IMR-90 (cell line): ENCODE measurements around the gene RBM28. TPM values are rescaled to one million over a fixed set of nuclear protein-coding genes. Genes with fewer than 3 reads are reported as not detected.

ENCODE experiments used
- ATAC-seq: fragments of 200-7000 bp; cut with Tn5 transposase; 2 replicates; pipeline ENCODE4 v1.9.1; 2020; ENCODE audit warnings: low read depth, mild to moderate bottlenecking, moderate library complexity
- BruUV-seq: library from RNA; stranded (reverse); fragments of 400-500 nt; replicated peaks from 2 replicates; lab custom pipeline; 2021; lab: Mats Ljungman, UMichigan
- CTCF ChIA-PET: fragments of 300-600 bp; formaldehyde crosslinking; extraction: SDS; loops from one replicate; lab custom pipeline; 2021; ENCODE audit warnings: antibody characterized with exemption; lab: Yijun Ruan, JAX
- POLR2A ChIA-PET: fragments of 300-600 bp; sonication (Branson Sonifier 250); formaldehyde crosslinking; loops from one replicate; lab custom pipeline; 2022; ENCODE audit warnings: antibody characterized with exemption; ENCODE audit not compliant: unreplicated experiment; lab: Charles Lee
- DNase-seq: peaks from one replicate; pipeline ENCODE4 v3.0.0; 2013
- H2AFZ ChIP-seq: replicated peaks from 2 replicates; pipeline ENCODE3; 2013; ENCODE audit warnings: low read length, mild to moderate bottlenecking; ENCODE audit not compliant: poor library complexity
- H2AK5ac ChIP-seq: 2 replicates; pipeline ENCODE4 v1.6.1; 2013; ENCODE audit warnings: low read depth, low read length, inconsistent platforms
- H2AK9ac ChIP-seq: replicated peaks from 2 replicates; pipeline ENCODE3; 2013; ENCODE audit warnings: mild to moderate bottlenecking, low read depth, low read length, moderate library complexity; ENCODE audit not compliant: poor library complexity
- H2BK120ac ChIP-seq: 2 replicates; pipeline ENCODE4 v1.6.1; 2013; ENCODE audit warnings: low read depth, low read length, inconsistent platforms
- H2BK15ac ChIP-seq: 3 replicates; pipeline ENCODE4 v1.6.1; 2013; ENCODE audit warnings: low read depth, low read length, inconsistent platforms
- H2BK20ac ChIP-seq: 2 replicates; pipeline ENCODE4 v1.6.1; 2013; ENCODE audit warnings: low read depth, mild to moderate bottlenecking, inconsistent platforms, low read length, moderate library complexity
- H2BK5ac ChIP-seq: 2 replicates; pipeline ENCODE4 v1.6.1; 2013; ENCODE audit warnings: mild to moderate bottlenecking, low read depth, low read length, inconsistent platforms; ENCODE audit not compliant: poor library complexity, severe bottlenecking
- H3K14ac ChIP-seq: replicated peaks from 2 replicates; pipeline ENCODE4 v1.6.1; 2013; ENCODE audit warnings: low read depth, low read length, inconsistent platforms
- H3K18ac ChIP-seq: 2 replicates; pipeline ENCODE4 v1.6.1; 2013; ENCODE audit warnings: low read depth, low read length, control low read depth
- H3K23ac ChIP-seq: 2 replicates; pipeline ENCODE4 v1.6.1; 2013; ENCODE audit warnings: low read depth, low read length, inconsistent platforms
- H3K27ac ChIP-seq: 2 replicates; pipeline ENCODE4 v1.5.1; 2013; ENCODE audit warnings: mild to moderate bottlenecking, control low read depth, low read length; ENCODE audit not compliant: insufficient read depth
- H3K27me3 ChIP-seq: 2 replicates; pipeline ENCODE4 v1.6.1; 2013; ENCODE audit warnings: low read length; ENCODE audit not compliant: control insufficient read depth, insufficient read depth
- H3K36me3 ChIP-seq: 2 replicates; pipeline ENCODE4 v1.6.1; 2013; ENCODE audit warnings: low read length, mixed read lengths; ENCODE audit not compliant: control insufficient read depth, insufficient read depth
- H3K4ac ChIP-seq: 2 replicates; pipeline ENCODE4 v1.6.1; 2013; ENCODE audit warnings: low read depth, low read length, inconsistent platforms
- H3K4me1 ChIP-seq: 2 replicates; pipeline ENCODE4 v1.6.1; 2013; ENCODE audit warnings: low read length, mixed read lengths; ENCODE audit not compliant: control insufficient read depth, insufficient read depth
- H3K4me2 ChIP-seq: 2 replicates; pipeline ENCODE4 v1.6.1; 2013; ENCODE audit warnings: low read depth, mild to moderate bottlenecking, control low read depth, low read length, moderate library complexity
- H3K4me3 ChIP-seq: 2 replicates; pipeline ENCODE4 v1.5.1; 2013; ENCODE audit warnings: low read depth, mild to moderate bottlenecking, control low read depth, low read length, moderate library complexity; ENCODE audit not compliant: insufficient read depth
- H3K56ac ChIP-seq: 2 replicates; pipeline ENCODE4 v1.6.1; 2013; ENCODE audit warnings: low read length, inconsistent platforms; ENCODE audit not compliant: insufficient read depth; ENCODE audit errors: extremely low read depth
- H3K79me1 ChIP-seq, 2 experiments: 2 replicates each; pipeline ENCODE4 v1.6.1; 2013; ENCODE audit warnings: low read length in 2 of 2, inconsistent platforms in 1 of 2, low read depth in 1 of 2
- H3K9ac ChIP-seq: 2 replicates; pipeline ENCODE4 v1.6.1; 2013; ENCODE audit warnings: low read depth, low read length, control low read depth
- H3K9me1 ChIP-seq: 2 replicates; pipeline ENCODE4 v1.6.1; 2013; ENCODE audit warnings: low read length, inconsistent platforms; ENCODE audit not compliant: insufficient read depth
- H3K9me3 ChIP-seq: 2 replicates; pipeline ENCODE4 v1.6.1; 2013; ENCODE audit warnings: low read length; ENCODE audit not compliant: control insufficient read depth, insufficient read depth
- H4K20me1 ChIP-seq: 2 replicates; pipeline ENCODE4 v1.6.1; 2013; ENCODE audit warnings: low read length, inconsistent platforms; ENCODE audit not compliant: insufficient read depth
- H4K5ac ChIP-seq: 2 replicates; pipeline ENCODE4 v1.6.1; 2013; ENCODE audit warnings: mild to moderate bottlenecking, low read depth, low read length, control low read depth
- H4K8ac ChIP-seq, 2 experiments: 2 replicates each; pipeline ENCODE4 v1.6.1; 2013; ENCODE audit warnings: low read depth in 2 of 2, low read length in 2 of 2, control low read depth in 1 of 2, inconsistent platforms in 1 of 2
- H4K91ac ChIP-seq: 2 replicates; pipeline ENCODE4 v1.6.1; 2013; ENCODE audit warnings: low read depth, low read length, inconsistent platforms; ENCODE audit not compliant: insufficient read depth
- FOS ChIP-seq: fragments of 150-350 bp; IDR thresholded peaks from 2 replicates; pipeline ENCODE4 v1.6.1; 2016; ENCODE audit warnings: low read depth, low read length
- MAFK ChIP-seq: IDR thresholded peaks from 2 replicates; pipeline ENCODE4 v1.6.1; 2012; ENCODE audit warnings: low read depth, low read length, improper control_type of control experiment
- WGBS, 2 experiments: methylation state at CpG; one replicate each; pipeline versions ENCODE4 v1.1.5 to v1.1.7; 2013; ENCODE audit warnings: missing lambda C conversion rate in 2 of 2; ENCODE audit not compliant: insufficient read length in 1 of 2; ENCODE audit errors: extremely low coverage in 2 of 2; 5-methylcytosine and 5-hydroxymethylcytosine counted together
- dilution Hi-C: fragments of 300-500 bp; cut with HindIII; formaldehyde crosslinking; loops from one replicate; pipeline ENCODE4 v1.14.3; 2018; ENCODE audit warnings: low sequenced_read_pairs; ENCODE audit not compliant: unreplicated experiment
- in situ Hi-C: fragments of 300-500 bp; cut with MboI; formaldehyde crosslinking; loops from 3 replicates; pipeline ENCODE4 v1.14.3; 2019; ENCODE audit warnings: low sequenced_read_pairs, inconsistent platforms, mixed read lengths
- intact Hi-C: fragments of 100-400 bp; cut with micrococcal nuclease; formaldehyde crosslinking; loops from 2 replicates; pipeline ENCODE4 v1.10.0; 2022
- polyA plus RNA-seq, 3 experiments: library from polyadenylated mRNA; depleted of rRNA; stranded (reverse); fragments of >200 nt; gene quantifications; 2 replicates each; pipeline ENCODE4 v1.2.3, GENCODE V29; 2012; ENCODE audit warnings: low replicate concordance in 1 of 3
- total RNA-seq: library from RNA; depleted of rRNA; stranded (reverse); fragments of >200 nt; gene quantifications from 2 replicates; pipeline ENCODE4 v1.2.3, GENCODE V29; 2012
- TF ChIP-seq, protein P1 (sequence below): fragments of 150-350 bp; IDR thresholded peaks from 2 replicates; pipeline ENCODE4 v1.6.1; 2016; ENCODE audit warnings: low read depth, mild to moderate bottlenecking, low read length, moderate library complexity, borderline replicate concordance
- TF ChIP-seq, protein P2 (sequence below): fragments of 150-350 bp; IDR thresholded peaks from 2 replicates; pipeline ENCODE4 v1.6.1; 2017; ENCODE audit warnings: mild to moderate bottlenecking, antibody characterized with exemption, low read length, low read depth

Gene RBM28
- total and polyA plus RNA-seq, 2 of the 4 experiments (the other 2 are of a cell fraction) = 12.4 to 20.4 TPM

DNA sequence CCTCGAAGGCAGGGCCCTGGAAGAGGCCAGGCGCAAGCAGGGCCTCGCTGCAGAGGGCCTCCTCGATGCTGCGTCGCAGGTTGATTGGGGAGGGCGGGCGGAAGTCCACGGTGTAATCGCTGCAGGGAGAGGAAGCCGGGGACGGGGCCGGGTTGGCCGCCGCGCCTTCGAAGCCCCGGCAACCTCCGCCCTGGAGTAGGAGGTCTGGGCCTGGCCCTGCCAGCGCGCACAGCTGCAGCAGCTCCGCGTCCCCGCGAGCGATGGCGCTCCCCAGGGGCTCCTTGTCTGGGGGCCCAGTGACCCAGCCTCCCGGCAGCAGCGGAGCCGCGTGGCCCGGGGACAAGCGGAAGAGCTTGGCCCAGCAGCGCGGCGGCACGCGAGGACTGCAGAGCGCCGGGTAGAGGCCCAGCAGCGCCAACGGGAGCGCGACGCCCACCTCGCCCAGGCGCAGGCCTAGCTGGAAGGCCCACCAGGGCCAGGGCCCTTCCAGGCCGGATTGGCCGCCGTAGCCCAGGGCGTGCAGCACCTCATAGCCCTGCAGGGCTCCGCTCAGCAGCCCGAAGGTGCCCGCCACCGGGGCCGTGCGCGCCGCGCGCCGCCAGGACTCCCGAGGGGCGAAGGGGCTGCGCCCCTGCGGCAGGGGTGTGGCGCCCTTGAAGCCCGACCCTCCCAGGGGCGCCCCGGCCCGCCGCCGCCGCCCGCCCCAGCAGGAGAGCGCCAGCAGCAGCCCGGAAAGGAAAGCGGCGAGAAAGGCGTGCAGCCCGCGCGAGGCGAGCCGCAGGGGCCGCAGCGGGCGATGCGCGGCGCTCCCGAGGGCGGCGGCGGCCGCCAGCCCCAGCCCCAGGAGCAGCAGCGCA is 7.8 kb upstream of the RBM28 start:
- Histone ChIP-seq H3K27me3 (peaks cover 76% of the 10 kb centered on the region), H3K56ac (no peak overlapping the region), H3K4me1 (no peaks in the 10 kb centered on the region), H3K23ac (no peak overlapping the region), H2AK9ac (no peak overlapping the region), H4K20me1 (no peaks in the 10 kb centered on the region), H2AK5ac (no peak overlapping the region), H2AFZ (peak overlapping the region; percentile 71), H3K9me1 (no peaks in the 10 kb centered on the region), H2BK15ac (no peak overlapping the region), H3K79me1 (no peaks in the 10 kb centered on the region), H4K91ac (no peak overlapping the region), H3K18ac (no peak overlapping the region), H3K36me3 (no peaks in the 10 kb centered on the region), H4K8ac (no peak overlapping the region), H3K4me3 (no peak overlapping the region), H4K5ac (no peak overlapping the region), H3K4me2 (no peak overlapping the region), H3K4ac (no peak overlapping the region), H3K27ac (no peak overlapping the region), H3K14ac (no peak overlapping the region), H2BK5ac (no peak overlapping the region), H2BK20ac (no peak overlapping the region), H3K9ac (no peak overlapping the region), H3K9me3 (no peaks in the 10 kb centered on the region), H2BK120ac (no peak overlapping the region)
- no TSS peak for BruUV-seq
- peak; percentile 28; the same call in 1 of the 2 replicates for ATAC-seq
- TF ChIP-seq FOS (no peak), MAFK (no peak)
- TF ChIP-seq, protein P1, sequence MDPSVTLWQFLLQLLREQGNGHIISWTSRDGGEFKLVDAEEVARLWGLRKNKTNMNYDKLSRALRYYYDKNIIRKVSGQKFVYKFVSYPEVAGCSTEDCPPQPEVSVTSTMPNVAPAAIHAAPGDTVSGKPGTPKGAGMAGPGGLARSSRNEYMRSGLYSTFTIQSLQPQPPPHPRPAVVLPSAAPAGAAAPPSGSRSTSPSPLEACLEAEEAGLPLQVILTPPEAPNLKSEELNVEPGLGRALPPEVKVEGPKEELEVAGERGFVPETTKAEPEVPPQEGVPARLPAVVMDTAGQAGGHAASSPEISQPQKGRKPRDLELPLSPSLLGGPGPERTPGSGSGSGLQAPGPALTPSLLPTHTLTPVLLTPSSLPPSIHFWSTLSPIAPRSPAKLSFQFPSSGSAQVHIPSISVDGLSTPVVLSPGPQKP = no peak
- TF ChIP-seq, protein P2, sequence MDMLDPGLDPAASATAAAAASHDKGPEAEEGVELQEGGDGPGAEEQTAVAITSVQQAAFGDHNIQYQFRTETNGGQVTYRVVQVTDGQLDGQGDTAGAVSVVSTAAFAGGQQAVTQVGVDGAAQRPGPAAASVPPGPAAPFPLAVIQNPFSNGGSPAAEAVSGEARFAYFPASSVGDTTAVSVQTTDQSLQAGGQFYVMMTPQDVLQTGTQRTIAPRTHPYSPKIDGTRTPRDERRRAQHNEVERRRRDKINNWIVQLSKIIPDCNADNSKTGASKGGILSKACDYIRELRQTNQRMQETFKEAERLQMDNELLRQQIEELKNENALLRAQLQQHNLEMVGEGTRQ = no peak
- DNase-seq = no peak
- dilution Hi-C loops (no loop called here), intact Hi-C loops (no loop called here), in situ Hi-C loops (no loop called here)
- POLR2A ChIA-PET = no interaction called here
- 24% methylated on average over 56 of the region's 97 CpGs; no CpG with 5 or more reads in 1 of the 2 experiments for WGBS, 2 experiments
- CTCF ChIA-PET = no interaction called here
